OCI-LY7 (cell line): ENCODE results near the gene TCERG1L. TPM values are rescaled to one million over a fixed set of nuclear protein-coding genes. Genes with fewer than 3 reads are reported as not detected.

Source experiments
- BruUV-seq: library from RNA; stranded (reverse); fragments of 400-500 nt; replicated peaks from 2 replicates; lab custom pipeline; 2021; lab: Mats Ljungman, UMichigan
- CTCF ChIA-PET: fragments of 300-600 bp; sonication (Branson Sonifier 250); formaldehyde crosslinking; loops from one replicate; lab custom pipeline; 2022; ENCODE audit warnings: antibody characterized with exemption; ENCODE audit not compliant: unreplicated experiment; lab: Charles Lee
- POLR2A ChIA-PET: fragments of 300-600 bp; sonication (Branson Sonifier 250); formaldehyde crosslinking; loops from one replicate; lab custom pipeline; 2022; ENCODE audit warnings: antibody characterized with exemption; lab: Charles Lee
- DNase-seq: peaks from one replicate; pipeline ENCODE4 v3.0.0-alpha.2; 2015; ENCODE audit warnings: low spot score
- H2AFZ ChIP-seq: fragments of 200-600 bp; sonication (generic), shearing (Covaris generic); 2 replicates; pipeline ENCODE4 v1.6.1; 2014; ENCODE audit warnings: mild to moderate bottlenecking, antibody characterized with exemption, low read length, moderate library complexity
- H3K27ac ChIP-seq: fragments of 200-600 bp; sonication (generic); 2 replicates; pipeline ENCODE4 v1.5.1; 2014; ENCODE audit warnings: mixed run types, low read depth, mild to moderate bottlenecking, moderate library complexity, low read length, inconsistent platforms; ENCODE audit not compliant: poor library complexity, severe bottlenecking
- H3K36me3 ChIP-seq: fragments of 200-600 bp; sonication (generic); 2 replicates; pipeline ENCODE4 v1.6.1; 2014; ENCODE audit warnings: mild to moderate bottlenecking, antibody characterized with exemption, low read length, moderate library complexity, mixed read lengths; ENCODE audit not compliant: insufficient read depth
- H3K4me1 ChIP-seq: fragments of 200-600 bp; sonication (generic); 2 replicates; pipeline ENCODE4 v1.5.1; 2014; ENCODE audit warnings: mild to moderate bottlenecking, low read length; ENCODE audit not compliant: insufficient read depth, poor library complexity, severe bottlenecking
- H3K4me2 ChIP-seq: fragments of 200-600 bp; sonication (generic); 2 replicates; pipeline ENCODE4 v1.6.1; 2014; ENCODE audit warnings: mild to moderate bottlenecking, low read length
- H3K4me3 ChIP-seq: fragments of 200-600 bp; sonication (generic); 2 replicates; pipeline ENCODE4 v1.5.1; 2014; ENCODE audit warnings: mild to moderate bottlenecking, low read depth, low read length; ENCODE audit not compliant: poor library complexity, severe bottlenecking
- H3K79me2 ChIP-seq: fragments of 200-600 bp; sonication (generic); 2 replicates; pipeline ENCODE4 v1.6.1; 2016; ENCODE audit warnings: low read depth, mild to moderate bottlenecking, low read length, moderate library complexity, mixed read lengths; ENCODE audit not compliant: insufficient read depth
- H3K9me2 ChIP-seq: fragments of 200-600 bp; sonication (generic); 2 replicates; pipeline ENCODE4 v1.6.1; 2016; ENCODE audit warnings: mild to moderate bottlenecking, low read length, mixed read lengths; ENCODE audit not compliant: insufficient read depth
- H3K9me3 ChIP-seq: fragments of 200-600 bp; sonication (generic); 2 replicates; pipeline ENCODE4 v1.6.1; 2014; ENCODE audit warnings: mild to moderate bottlenecking, mixed run types, low read length, mixed read lengths
- H4K20me1 ChIP-seq: fragments of 200-600 bp; sonication (generic); 2 replicates; pipeline ENCODE4 v1.6.1; 2014; ENCODE audit warnings: mild to moderate bottlenecking, antibody characterized with exemption, low read length, moderate library complexity, mixed read lengths; ENCODE audit not compliant: insufficient read depth
- CTCF ChIP-seq: fragments of 200-600 bp; sonication (generic); conservative IDR thresholded peaks from 2 replicates; pipeline ENCODE4 v1.5.1; 2014; ENCODE audit warnings: mild to moderate bottlenecking, antibody characterized with exemption, low read length, moderate library complexity, mixed read lengths
- EZH2phosphoT487 ChIP-seq: fragments of 200-600 bp; sonication (generic); IDR thresholded peaks from 2 replicates; pipeline ENCODE4 v1.6.1; 2018; ENCODE audit warnings: low read depth, borderline replicate concordance, mild to moderate bottlenecking, mixed run types, antibody characterized with exemption, low read length, moderate library complexity, mixed read lengths
- intact Hi-C: fragments of 100-400 bp; cut with micrococcal nuclease; formaldehyde crosslinking; loops from one replicate; pipeline ENCODE4 v1.10.0; 2022; ENCODE audit not compliant: unreplicated experiment
- total RNA-seq, 2 experiments: library from RNA; depleted of rRNA in 1 of 2; stranded (reverse); fragments of >200 nt in 1 of 2; shearing (Covaris generic) in 1 of 2; gene quantifications; 2 replicates each; pipeline ENCODE4 v1.2.3, GENCODE V29; 2014 to 2022

Gene TCERG1L
- total RNA-seq, 2 experiments from 2014 or later: not detected

DNA sequence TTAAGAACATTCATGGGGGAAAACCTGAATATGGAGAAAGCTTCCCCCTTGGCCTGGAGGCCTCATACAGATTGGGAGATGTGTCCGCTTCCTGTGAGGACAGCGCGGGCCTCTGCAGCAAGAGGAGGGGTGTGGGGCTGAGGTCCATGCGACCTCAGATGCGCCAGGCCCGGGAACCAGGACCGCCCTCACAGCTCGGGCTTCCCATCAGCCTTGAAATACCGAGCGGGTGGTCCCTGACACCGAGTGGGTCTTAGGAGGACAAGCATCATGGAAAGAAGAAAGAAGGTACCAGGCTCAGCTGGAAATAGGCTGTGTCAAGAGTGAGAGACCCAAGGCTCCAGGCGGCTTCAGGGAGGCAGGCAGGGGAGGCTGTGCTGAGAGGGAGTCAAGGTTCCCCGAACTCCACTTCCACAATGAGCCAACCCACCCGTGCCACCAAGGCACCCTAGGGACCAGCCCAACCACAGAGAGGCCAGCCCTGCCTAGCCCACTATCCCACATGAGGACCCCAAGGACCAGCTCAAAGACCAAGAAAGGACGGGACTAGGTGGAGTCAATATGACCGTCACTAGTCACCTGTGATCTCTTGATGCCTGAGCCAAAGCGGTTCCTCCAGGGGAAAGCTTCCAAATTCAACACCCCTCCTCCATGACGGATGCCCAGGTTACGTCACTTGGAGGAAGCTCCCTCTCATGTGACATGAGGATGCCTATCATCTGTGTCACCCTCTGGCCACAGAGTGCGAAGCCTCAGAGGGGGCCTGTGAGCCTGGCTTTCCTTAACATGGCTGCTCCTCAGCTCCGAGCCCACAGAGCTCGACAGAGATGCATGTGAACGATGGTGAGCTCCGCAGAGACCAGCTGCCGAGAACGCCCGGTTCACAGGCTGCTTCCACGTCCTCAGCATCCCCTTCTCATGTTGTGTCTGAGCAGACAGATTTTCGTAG is 103.7 kb downstream of the TCERG1L start:
- POLR2A ChIA-PET: interaction anchor here (0.7 kb wide), 1 partner anchor 975 kb away, joined by 6 read pairs; no protein-coding TSS in a partner anchor
- intact Hi-C loops: no loop called here
- TF ChIP-seq CTCF: no peak
- no peak for TF ChIP-seq EZH2phosphoT487
- CTCF ChIA-PET: interaction anchor here (1.1 kb wide), 1 partner anchor 13 kb away, joined by 3 read pairs; no protein-coding TSS in a partner anchor
- Histone ChIP-seq H2AFZ (no peak overlapping the region), H3K27ac (no peak overlapping the region), H3K36me3 (no peaks in the 10 kb centered on the region), H3K79me2 (no peaks in the 10 kb centered on the region), H3K9me2 (no peaks in the 10 kb centered on the region), H3K4me3 (no peak overlapping the region), H3K9me3 (no peaks in the 10 kb centered on the region), H3K4me1 (no peaks in the 10 kb centered on the region), H3K4me2 (no peak overlapping the region), H4K20me1 (no peaks in the 10 kb centered on the region)
- BruUV-seq: no TSS peak
- no peak for DNase-seq

DNA sequence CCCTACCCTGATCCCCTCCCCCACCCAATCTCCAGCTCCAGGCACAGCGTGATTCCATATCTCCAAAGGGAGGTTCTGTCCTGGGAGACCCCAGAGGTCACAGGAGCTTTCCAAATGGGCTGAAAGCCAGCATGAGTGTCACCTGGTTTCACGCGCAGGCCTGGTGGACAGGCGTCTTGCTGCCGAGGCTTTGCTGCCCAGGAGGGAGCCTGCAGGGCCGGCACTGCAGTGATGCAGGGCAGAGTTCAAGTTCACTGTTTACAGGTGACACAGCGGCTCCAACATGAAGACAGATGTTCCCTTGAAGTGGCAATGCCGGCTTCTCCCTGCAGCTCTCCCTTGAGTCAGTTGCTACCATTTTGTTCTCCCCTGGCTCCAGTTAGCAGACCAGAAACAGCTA is 104.3 kb downstream of the TCERG1L start:
- Histone ChIP-seq H3K27ac (no peak overlapping the region), H3K9me3 (no peaks in the 10 kb centered on the region), H2AFZ (no peak overlapping the region), H3K4me1 (no peaks in the 10 kb centered on the region), H4K20me1 (no peaks in the 10 kb centered on the region), H3K9me2 (no peaks in the 10 kb centered on the region), H3K79me2 (no peaks in the 10 kb centered on the region), H3K36me3 (no peaks in the 10 kb centered on the region), H3K4me3 (no peak overlapping the region), H3K4me2 (no peak overlapping the region)
- BruUV-seq: no TSS peak
- intact Hi-C loops: no loop called here
- no peak for DNase-seq
- ChIA-PET CTCF (interaction anchor here (1.1 kb wide), 1 partner anchor 14 kb away, joined by 3 read pairs; no protein-coding TSS in a partner anchor), POLR2A (no interaction called here)
- no peak for TF ChIP-seq CTCF
